Fibroblast of mammary gland (primary cell): ENCODE data around the gene SF3B6.

ENCODE experiments used
- DNase-seq: peaks from one replicate; pipeline ENCODE4 v3.0.0-alpha.2; 2010; ENCODE audit warnings: low read depth
- H3K4me3 ChIP-seq: 2 replicates; pipeline ENCODE4 v1.5.1; 2011; ENCODE audit warnings: low read depth, mild to moderate bottlenecking, low read length, moderate library complexity; ENCODE audit not compliant: control insufficient read depth
- CTCF ChIP-seq: conservative IDR thresholded peaks from 2 replicates; pipeline ENCODE4 v1.5.1; 2011; ENCODE audit warnings: low read depth, low read length, inconsistent platforms; ENCODE audit not compliant: control insufficient read depth, insufficient read depth

Gene SF3B6

GRCh38 chr2:24075915-24076848 lies at the start of gene SF3B6:
TSS of gene SF3B6 (minus strand) at chr2:24076326. CDS start at chr2:24076229, 97 bp downstream.
- peak within 1 kb of the TSS; percentile 99 for H3K4me3 ChIP-seq
- TF ChIP-seq CTCF: no peak
- DNase-seq: peak; percentile 98

GRCh38 chr2:24123922-24124580 lies 47.9 kb upstream of the SF3B6 start:
- H3K4me3 ChIP-seq: peak overlapping the region; percentile 80
- no peak for TF ChIP-seq CTCF
- DNase-seq: peak; percentile 34

GRCh38 chr2:24123195-24123921 lies 47.2 kb upstream of the SF3B6 start, which contains the start of the genes FAM228B and PFN4:
TSS of gene FAM228B (plus strand) at chr2:24123469. CDS start at chr2:24124362, 893 bp downstream.
TSS of gene PFN4 (minus strand) at chr2:24123334. CDS start at chr2:24122535, 799 bp downstream.
- peak within 1 kb of the TSS; percentile 80 for H3K4me3 ChIP-seq
- DNase-seq: peak; percentile 69
- TF ChIP-seq CTCF: no peak

GRCh38 chr2:24122366-24123194 lies 46.5 kb upstream of the SF3B6 start:
- DNase-seq: no peak
- H3K4me3 ChIP-seq: peak overlapping the region; percentile 80
- TF ChIP-seq CTCF: no peak

GRCh38 chr2:24121469-24121868 lies 45.3 kb upstream of the SF3B6 start:
- DNase-seq: no peak
- TF ChIP-seq CTCF: no peak

More at GRCh38 chr2:24121469-24121868, 45.3 kb upstream of the SF3B6 start:
- H3K4me3 ChIP-seq: no peak overlapping the region
